ENCODE measurements around the gene TTC33. TPM values are rescaled to one million over a fixed set of nuclear protein-coding genes. Genes with fewer than 3 reads are reported as not detected.

Gene TTC33
- total RNA-seq, 1 donor: 13.7 TPM

DNA sequence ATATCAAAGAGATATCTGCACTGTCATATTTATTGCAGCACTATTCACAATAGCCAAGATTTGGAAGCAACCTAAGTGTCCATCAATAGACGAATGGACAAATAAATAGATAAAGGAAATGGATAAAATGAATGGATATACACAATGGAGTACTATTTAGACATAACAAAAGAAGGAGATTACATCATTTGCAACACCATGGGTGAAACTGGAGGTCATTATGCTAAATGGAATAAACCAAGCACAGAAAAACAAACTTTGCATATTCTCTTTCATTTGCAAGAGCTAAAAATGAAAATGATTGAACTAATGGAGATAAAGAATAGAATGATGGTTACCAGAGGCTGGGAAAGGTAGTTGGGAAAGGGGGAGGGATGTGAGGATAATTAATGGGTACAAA is 231.1 kb downstream of the TTC33 start:
- TF ChIP-seq, protein P1, sequence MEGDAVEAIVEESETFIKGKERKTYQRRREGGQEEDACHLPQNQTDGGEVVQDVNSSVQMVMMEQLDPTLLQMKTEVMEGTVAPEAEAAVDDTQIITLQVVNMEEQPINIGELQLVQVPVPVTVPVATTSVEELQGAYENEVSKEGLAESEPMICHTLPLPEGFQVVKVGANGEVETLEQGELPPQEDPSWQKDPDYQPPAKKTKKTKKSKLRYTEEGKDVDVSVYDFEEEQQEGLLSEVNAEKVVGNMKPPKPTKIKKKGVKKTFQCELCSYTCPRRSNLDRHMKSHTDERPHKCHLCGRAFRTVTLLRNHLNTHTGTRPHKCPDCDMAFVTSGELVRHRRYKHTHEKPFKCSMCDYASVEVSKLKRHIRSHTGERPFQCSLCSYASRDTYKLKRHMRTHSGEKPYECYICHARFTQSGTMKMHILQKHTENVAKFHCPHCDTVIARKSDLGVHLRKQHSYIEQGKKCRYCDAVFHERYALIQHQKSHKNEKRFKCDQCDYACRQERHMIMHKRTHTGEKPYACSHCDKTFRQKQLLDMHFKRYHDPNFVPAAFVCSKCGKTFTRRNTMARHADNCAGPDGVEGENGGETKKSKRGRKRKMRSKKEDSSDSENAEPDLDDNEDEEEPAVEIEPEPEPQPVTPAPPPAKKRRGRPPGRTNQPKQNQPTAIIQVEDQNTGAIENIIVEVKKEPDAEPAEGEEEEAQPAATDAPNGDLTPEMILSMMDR (IDR thresholded peaks at IDR 0.05; ENCODE audit: insufficient read depth, low read length): no peak
- DNase-seq (ENCODE audit: low read depth): no peak
- H3K4me3 ChIP-seq (ENCODE audit: low read depth, low read length): no peak overlapping the region

DNA sequence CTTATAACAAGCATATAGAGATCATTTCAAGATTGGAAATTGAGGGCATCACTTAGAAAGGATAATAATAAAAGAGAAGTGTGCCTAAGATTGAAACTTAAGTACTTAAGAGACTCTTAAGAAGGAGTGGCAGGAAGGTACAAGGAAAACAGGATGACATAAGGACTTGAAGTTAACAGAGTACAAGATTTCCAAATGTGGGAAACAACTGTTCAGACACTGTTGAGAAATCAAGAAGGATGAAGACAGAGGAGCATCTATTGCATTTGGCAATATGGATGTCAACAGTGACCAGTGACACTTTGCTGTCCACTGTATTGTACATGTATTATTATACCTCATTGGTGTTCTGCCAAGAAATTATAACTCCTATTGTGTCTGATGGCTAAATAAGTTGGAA is 233.8 kb downstream of the TTC33 start:
- no peak for DNase-seq (ENCODE audit: low read depth)
- TF ChIP-seq, protein P1 (IDR thresholded peaks at IDR 0.05; ENCODE audit: insufficient read depth, low read length): no peak
- no peak overlapping the region for H3K4me3 ChIP-seq (ENCODE audit: low read depth, low read length)

DNA sequence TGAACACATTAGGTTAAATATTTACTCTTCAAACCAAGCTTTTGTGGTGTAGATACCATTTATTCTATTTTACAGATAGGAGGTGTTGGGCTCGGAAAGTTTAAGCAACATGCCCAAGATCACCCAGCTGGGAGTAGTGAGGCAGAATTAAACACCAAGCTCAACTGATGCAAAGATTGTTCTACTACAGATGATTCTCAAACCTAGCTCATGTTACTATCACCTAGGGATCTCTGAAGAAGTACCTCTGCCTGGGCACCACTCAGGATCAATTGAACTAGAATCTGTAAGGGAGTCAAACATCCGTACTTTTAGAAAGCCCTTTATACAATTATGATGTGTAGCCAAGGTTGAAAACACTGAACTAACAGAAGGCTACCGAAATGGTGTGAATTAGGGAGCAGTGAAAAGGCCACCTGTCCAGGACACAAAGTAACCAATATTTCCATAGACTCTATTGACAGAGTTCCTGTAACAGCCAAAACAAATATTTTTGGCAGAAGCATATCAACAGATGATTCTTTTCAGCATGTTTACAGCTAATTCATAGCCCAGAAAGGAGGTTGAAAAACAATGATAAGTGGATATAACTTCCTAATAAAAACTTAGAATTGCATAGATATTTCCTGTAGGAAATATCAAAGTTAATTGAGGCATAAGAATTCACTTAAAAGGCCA is 234.5 kb downstream of the TTC33 start:
- TF ChIP-seq, protein P1 (IDR thresholded peaks at IDR 0.05; ENCODE audit: insufficient read depth, low read length): no peak
- DNase-seq (ENCODE audit: low read depth): no peak
- H3K4me3 ChIP-seq (ENCODE audit: low read depth, low read length): no peak overlapping the region

DNA sequence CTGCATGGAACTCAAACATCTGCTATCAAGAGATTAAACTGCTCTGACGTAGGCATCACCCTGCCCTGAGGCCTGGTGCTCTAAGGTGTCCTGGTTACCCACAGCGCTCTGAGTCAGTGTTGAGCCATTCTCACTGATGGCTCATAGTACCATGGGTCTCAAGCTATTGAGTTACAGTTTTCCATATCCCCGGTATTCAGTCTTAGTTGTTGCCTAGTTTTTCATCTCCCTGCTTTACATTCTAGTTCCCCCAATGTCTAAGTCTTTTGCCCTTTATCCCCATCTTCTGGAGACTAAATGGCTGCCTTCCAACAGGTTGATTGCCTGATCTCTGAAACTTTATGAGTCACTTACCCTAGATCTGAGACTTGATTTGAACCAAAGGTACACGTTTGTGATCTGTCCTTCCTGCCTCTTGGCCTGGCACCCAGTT is 237.3 kb downstream of the TTC33 start:
- no peak for DNase-seq (ENCODE audit: low read depth)
- no peak overlapping the region for H3K4me3 ChIP-seq (ENCODE audit: low read depth, low read length)
- TF ChIP-seq, protein P1 (IDR thresholded peaks at IDR 0.05; ENCODE audit: insufficient read depth, low read length): no peak

DNA sequence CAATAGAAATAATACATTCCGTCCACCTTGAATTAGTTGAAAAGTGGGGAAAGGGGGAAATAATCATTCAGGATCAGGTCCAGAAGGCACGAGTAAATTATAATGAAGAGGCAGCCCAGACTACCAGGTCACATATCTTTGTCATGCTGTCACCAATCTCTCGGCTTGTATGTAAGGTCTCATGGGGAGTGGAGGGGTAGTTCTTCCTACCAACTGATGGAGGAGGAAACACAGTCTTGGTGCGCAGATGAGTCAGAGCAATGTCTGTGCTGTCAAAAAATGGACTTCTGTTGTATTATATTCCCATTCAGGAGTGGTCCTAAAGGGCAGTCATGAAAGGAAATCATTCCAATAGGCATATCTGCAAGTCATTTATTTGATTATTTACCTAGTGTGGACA is 240.3 kb downstream of the TTC33 start:
- no peak for DNase-seq (ENCODE audit: low read depth)
- TF ChIP-seq, protein P1 (IDR thresholded peaks at IDR 0.05; ENCODE audit: insufficient read depth, low read length): no peak
- no peak overlapping the region for H3K4me3 ChIP-seq (ENCODE audit: low read depth, low read length)

DNA sequence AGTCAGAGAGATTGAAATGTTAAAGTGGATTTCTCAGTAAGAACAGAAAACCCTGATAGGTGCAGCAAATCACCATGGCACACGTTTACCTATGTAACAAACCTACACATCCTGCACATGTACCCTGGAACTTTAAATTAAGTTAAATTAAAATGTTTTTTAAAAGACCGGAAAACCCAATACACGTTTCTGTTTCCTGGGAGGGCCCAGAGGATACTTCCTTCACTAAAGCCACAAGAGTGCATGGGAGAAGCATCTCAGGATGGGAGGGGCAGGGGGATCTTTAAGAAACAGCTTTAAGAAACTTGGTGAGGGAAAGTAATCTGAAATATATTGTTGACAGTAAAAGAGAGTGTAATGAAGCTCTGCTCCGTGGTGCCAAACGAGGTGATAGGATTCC is 240.8 kb downstream of the TTC33 start:
- no peak overlapping the region for H3K4me3 ChIP-seq (ENCODE audit: low read depth, low read length)
- DNase-seq (ENCODE audit: low read depth): no peak
- TF ChIP-seq, protein P1 (IDR thresholded peaks at IDR 0.05; ENCODE audit: insufficient read depth, low read length): no peak

DNA sequence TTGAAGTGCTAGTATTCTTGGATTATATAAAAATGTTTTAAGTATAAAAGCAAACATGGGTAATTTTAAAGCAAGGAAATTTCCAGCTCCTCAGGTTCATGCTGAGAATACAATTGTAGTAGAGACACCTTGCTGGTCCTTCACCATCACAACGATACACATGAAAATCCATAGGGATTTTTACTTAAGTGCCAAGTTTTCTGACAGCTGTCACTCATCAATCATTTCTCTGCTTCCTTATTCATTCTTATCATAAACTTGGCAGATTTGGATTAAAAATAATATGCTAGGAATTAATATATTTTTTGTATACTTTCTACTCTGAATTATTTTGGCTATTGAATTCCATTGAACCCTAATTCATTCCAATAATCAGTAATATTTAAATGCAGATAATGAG is 244.0 kb downstream of the TTC33 start:
- no peak overlapping the region for H3K4me3 ChIP-seq (ENCODE audit: low read depth, low read length)
- DNase-seq (ENCODE audit: low read depth): no peak
- TF ChIP-seq, protein P1 (IDR thresholded peaks at IDR 0.05; ENCODE audit: insufficient read depth, low read length): no peak
